ENCODE data around the gene ULK4.

The ULK4 gene

DNA sequence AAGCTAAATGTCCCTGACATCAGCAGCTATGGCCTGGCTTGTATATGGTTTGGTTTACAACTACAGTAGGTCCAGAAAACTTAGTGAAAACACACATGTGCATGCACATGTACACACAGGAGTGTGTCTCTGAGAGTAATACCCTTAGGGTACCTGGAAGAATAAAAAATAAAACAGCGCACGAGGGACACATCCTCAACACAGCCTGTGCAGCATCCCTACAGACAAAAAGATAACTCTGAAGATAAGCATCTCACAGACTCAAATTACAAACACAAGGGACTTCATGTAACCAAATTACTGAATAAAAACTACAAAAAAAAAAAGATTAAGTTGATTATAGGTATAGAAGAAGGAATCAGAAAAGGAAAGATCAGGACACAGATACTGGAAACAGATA is 653.8 kb downstream of the ULK4 start:
- H3K18ac ChIP-seq (ENCODE audit: low read length) = no peak overlapping the region

DNA sequence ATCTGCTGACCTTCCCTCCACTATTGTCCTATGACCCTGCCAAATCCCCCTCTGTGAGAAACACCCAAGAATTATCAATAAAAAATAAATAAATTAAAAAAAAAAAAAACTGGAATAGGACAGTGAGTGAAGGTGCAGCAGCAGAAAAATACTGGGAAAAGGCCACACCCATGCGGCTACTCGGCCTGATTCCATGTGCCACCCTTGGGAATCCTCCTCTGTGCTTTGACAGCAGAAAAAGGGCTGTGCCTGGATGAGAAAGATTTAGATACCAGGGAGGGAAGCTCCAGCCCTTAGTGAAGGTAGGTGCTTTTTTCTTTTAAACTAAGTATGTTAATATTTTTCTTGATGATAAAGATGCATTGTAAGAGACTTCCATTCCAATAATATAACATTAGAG is 654.8 kb downstream of the ULK4 start:
- Histone ChIP-seq H2BK5ac (ENCODE audit: low read length) (no peak overlapping the region), H3K9ac (ENCODE audit: low read length) (no peak overlapping the region), H3K27ac (ENCODE audit: low read depth, low read length) (no peak overlapping the region), H3K36me3 (ENCODE audit: control insufficient read depth, insufficient read depth, low read length) (no peaks in the 10 kb centered on the region), H2AK5ac (ENCODE audit: low read length) (no peak overlapping the region), H3K56ac (ENCODE audit: low read length) (no peak overlapping the region), H3K27me3 (ENCODE audit: insufficient read depth, low read length, poor library complexity) (no peaks in the 10 kb centered on the region), H3K4me2 (ENCODE audit: low read length) (no peak overlapping the region), H2BK15ac (replicated peaks; ENCODE audit: low read depth) (no peak overlapping the region), H3K79me1 (ENCODE audit: low read length) (no peaks in the 10 kb centered on the region), H3K18ac (ENCODE audit: low read length) (no peak overlapping the region), H3K79me2 (ENCODE audit: control insufficient read depth, insufficient read depth, low read length) (no peaks in the 10 kb centered on the region), H3K4me3 (ENCODE audit: low read length) (no peak overlapping the region), H3K23ac (ENCODE audit: low read length) (no peak overlapping the region), H4K5ac (ENCODE audit: low read length) (no peak overlapping the region), H4K8ac (ENCODE audit: low read depth, low read length) (no peak overlapping the region), H3K4ac (ENCODE audit: low read depth, low read length) (no peak overlapping the region), H3K4me1 (ENCODE audit: control insufficient read depth, low read depth, low read length) (no peaks in the 10 kb centered on the region), H2BK120ac (ENCODE audit: low read depth, low read length) (no peak overlapping the region)
- WGBS (ENCODE audit: extremely low coverage, insufficient coverage, low lambda C conversion rate) = no CpG with 5 or more reads among the region's 2 CpGs
- no peak for DNase-seq

More for the DNA sequence above, 653.8 kb downstream of the ULK4 start:
- no peak overlapping the region for H4K8ac ChIP-seq (ENCODE audit: low read depth, low read length)
- no peak overlapping the region for H2BK15ac ChIP-seq (replicated peaks; ENCODE audit: low read depth)
- H3K4me1 ChIP-seq (ENCODE audit: control insufficient read depth, low read depth, low read length) = no peaks in the 10 kb centered on the region
- H3K23ac ChIP-seq (ENCODE audit: low read length) = peak overlapping the region; percentile 50
- H3K27me3 ChIP-seq (ENCODE audit: insufficient read depth, low read length, poor library complexity) = no peaks in the 10 kb centered on the region
- H3K79me2 ChIP-seq (ENCODE audit: control insufficient read depth, insufficient read depth, low read length) = no peaks in the 10 kb centered on the region
- H3K36me3 ChIP-seq (ENCODE audit: control insufficient read depth, insufficient read depth, low read length) = no peaks in the 10 kb centered on the region
- no peak overlapping the region for H4K5ac ChIP-seq (ENCODE audit: low read length)
- no peak overlapping the region for H3K9ac ChIP-seq (ENCODE audit: low read length)
- H3K27ac ChIP-seq (ENCODE audit: low read depth, low read length) = no peak overlapping the region
- no peak for DNase-seq
- no CpG with 5 or more reads among the region's 2 CpGs for WGBS (ENCODE audit: extremely low coverage, insufficient coverage, low lambda C conversion rate)
- H3K56ac ChIP-seq (ENCODE audit: low read length) = no peak overlapping the region
- no peak overlapping the region for H2BK5ac ChIP-seq (ENCODE audit: low read length)
- H3K4me2 ChIP-seq (ENCODE audit: low read length) = no peak overlapping the region
- H2BK120ac ChIP-seq (ENCODE audit: low read depth, low read length) = no peak overlapping the region
- H3K4ac ChIP-seq (ENCODE audit: low read depth, low read length) = no peak overlapping the region
- H3K4me3 ChIP-seq (ENCODE audit: low read length) = no peak overlapping the region
- no peaks in the 10 kb centered on the region for H3K79me1 ChIP-seq (ENCODE audit: low read length)
- no peak overlapping the region for H2AK5ac ChIP-seq (ENCODE audit: low read length)

DNA sequence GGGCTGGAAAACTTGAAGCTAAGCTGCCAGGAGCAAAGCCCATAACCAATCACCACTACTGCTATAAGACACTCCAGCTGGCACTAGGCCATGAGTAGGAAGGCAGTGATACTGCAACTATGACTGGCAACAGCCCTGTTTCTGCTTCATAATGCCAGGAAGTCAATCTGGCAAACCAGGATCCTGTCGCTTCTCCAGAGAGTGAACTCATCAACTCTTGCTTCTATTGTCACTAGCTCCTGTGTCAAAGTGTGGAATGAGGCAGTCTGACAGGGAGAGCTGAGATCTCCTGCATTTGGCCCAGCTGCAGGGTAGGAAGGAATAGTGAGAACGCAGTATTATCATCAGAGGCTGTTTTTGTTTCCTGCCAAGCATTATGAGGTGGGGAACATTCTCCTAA is 657.3 kb downstream of the ULK4 start:
- no peak for DNase-seq
- no peak overlapping the region for H2BK120ac ChIP-seq (ENCODE audit: low read depth, low read length)
- H3K79me1 ChIP-seq (ENCODE audit: low read length) = no peaks in the 10 kb centered on the region
- no peak overlapping the region for H2AK5ac ChIP-seq (ENCODE audit: low read length)
- H3K4me2 ChIP-seq (ENCODE audit: low read length) = no peak overlapping the region
- H3K4me1 ChIP-seq (ENCODE audit: control insufficient read depth, low read depth, low read length) = no peaks in the 10 kb centered on the region
- no peak overlapping the region for H4K8ac ChIP-seq (ENCODE audit: low read depth, low read length)
- H3K79me2 ChIP-seq (ENCODE audit: control insufficient read depth, insufficient read depth, low read length) = no peaks in the 10 kb centered on the region
- H3K23ac ChIP-seq (ENCODE audit: low read length) = no peak overlapping the region
- H3K27me3 ChIP-seq (ENCODE audit: insufficient read depth, low read length, poor library complexity) = no peaks in the 10 kb centered on the region
- no peak overlapping the region for H3K9ac ChIP-seq (ENCODE audit: low read length)
- no peak overlapping the region for H2BK15ac ChIP-seq (replicated peaks; ENCODE audit: low read depth)
- H2BK5ac ChIP-seq (ENCODE audit: low read length) = no peak overlapping the region
- H3K4me3 ChIP-seq (ENCODE audit: low read length) = no peak overlapping the region
- H3K27ac ChIP-seq (ENCODE audit: low read depth, low read length) = no peak overlapping the region
- WGBS (ENCODE audit: extremely low coverage, insufficient coverage, low lambda C conversion rate) = no CpG with 5 or more reads among the region's 2 CpGs
- H3K18ac ChIP-seq (ENCODE audit: low read length) = no peak overlapping the region
- H3K56ac ChIP-seq (ENCODE audit: low read length) = no peak overlapping the region
- H4K5ac ChIP-seq (ENCODE audit: low read length) = no peak overlapping the region
- H3K36me3 ChIP-seq (ENCODE audit: control insufficient read depth, insufficient read depth, low read length) = no peaks in the 10 kb centered on the region
- no peak overlapping the region for H3K4ac ChIP-seq (ENCODE audit: low read depth, low read length)

DNA sequence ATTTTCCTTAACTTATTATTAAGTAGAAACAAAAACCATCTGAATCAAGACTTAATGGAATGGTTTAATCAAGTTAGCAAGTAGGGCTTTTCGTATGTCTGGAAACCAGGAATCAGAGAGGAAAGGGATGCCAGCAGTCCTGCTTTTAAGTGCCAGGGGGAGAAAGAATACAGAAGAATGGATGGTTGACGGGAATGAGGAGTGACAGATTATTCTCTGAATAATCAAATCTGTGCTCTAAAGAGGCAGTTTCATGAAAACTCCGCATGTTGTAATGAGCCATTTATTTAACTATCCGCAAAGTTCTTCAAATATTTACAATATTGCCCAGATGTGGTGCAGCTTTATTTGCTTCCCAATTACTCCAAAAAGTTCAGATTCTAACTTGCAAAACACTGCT is 659.6 kb downstream of the ULK4 start:
- no peak overlapping the region for H4K5ac ChIP-seq (ENCODE audit: low read length)
- no peak overlapping the region for H3K56ac ChIP-seq (ENCODE audit: low read length)
- H3K4me2 ChIP-seq (ENCODE audit: low read length) = no peak overlapping the region
- no peak overlapping the region for H3K27ac ChIP-seq (ENCODE audit: low read depth, low read length)
- no peak overlapping the region for H2BK15ac ChIP-seq (replicated peaks; ENCODE audit: low read depth)
- H3K9ac ChIP-seq (ENCODE audit: low read length) = no peak overlapping the region
- no peaks in the 10 kb centered on the region for H3K79me1 ChIP-seq (ENCODE audit: low read length)
- H3K4me1 ChIP-seq (ENCODE audit: control insufficient read depth, low read depth, low read length) = no peaks in the 10 kb centered on the region
- H3K18ac ChIP-seq (ENCODE audit: low read length) = no peak overlapping the region
- WGBS (ENCODE audit: extremely low coverage, insufficient coverage, low lambda C conversion rate) = no CpG with 5 or more reads among the region's 4 CpGs
- no peaks in the 10 kb centered on the region for H3K79me2 ChIP-seq (ENCODE audit: control insufficient read depth, insufficient read depth, low read length)
- no peaks in the 10 kb centered on the region for H3K36me3 ChIP-seq (ENCODE audit: control insufficient read depth, insufficient read depth, low read length)
- H3K27me3 ChIP-seq (ENCODE audit: insufficient read depth, low read length, poor library complexity) = no peaks in the 10 kb centered on the region
- no peak overlapping the region for H2BK5ac ChIP-seq (ENCODE audit: low read length)
- no peak overlapping the region for H2BK120ac ChIP-seq (ENCODE audit: low read depth, low read length)
- H3K4me3 ChIP-seq (ENCODE audit: low read length) = no peak overlapping the region
- no peak overlapping the region for H3K4ac ChIP-seq (ENCODE audit: low read depth, low read length)
- H2AK5ac ChIP-seq (ENCODE audit: low read length) = no peak overlapping the region
- no peak overlapping the region for H4K8ac ChIP-seq (ENCODE audit: low read depth, low read length)
- no peak overlapping the region for H3K23ac ChIP-seq (ENCODE audit: low read length)
- no peak for DNase-seq

DNA sequence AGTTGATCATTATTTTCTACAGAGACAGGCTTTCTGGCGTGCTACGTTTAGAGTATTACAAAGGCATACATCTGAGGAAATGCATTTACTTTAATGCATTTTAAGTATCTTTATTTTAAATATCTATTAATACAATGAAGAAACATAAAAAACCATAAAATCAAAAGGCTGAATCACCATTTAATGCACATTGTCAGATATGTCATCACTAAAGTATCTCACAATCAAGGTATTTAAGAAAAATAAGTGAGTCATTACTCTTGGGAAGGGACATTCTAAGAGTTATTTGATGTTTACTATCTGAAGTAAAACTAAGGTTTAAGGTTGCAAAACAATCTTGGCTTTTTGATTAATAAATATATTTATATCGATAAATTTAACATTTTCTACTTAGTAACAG is 660.4 kb downstream of the ULK4 start:
- no peak overlapping the region for H2BK15ac ChIP-seq (replicated peaks; ENCODE audit: low read depth)
- H3K4me3 ChIP-seq (ENCODE audit: low read length) = no peak overlapping the region
- no peak overlapping the region for H4K5ac ChIP-seq (ENCODE audit: low read length)
- H3K27me3 ChIP-seq (ENCODE audit: insufficient read depth, low read length, poor library complexity) = no peaks in the 10 kb centered on the region
- no peak overlapping the region for H3K4me2 ChIP-seq (ENCODE audit: low read length)
- H2BK5ac ChIP-seq (ENCODE audit: low read length) = no peak overlapping the region
- H2BK120ac ChIP-seq (ENCODE audit: low read depth, low read length) = no peak overlapping the region
- H3K56ac ChIP-seq (ENCODE audit: low read length) = no peak overlapping the region
- H4K8ac ChIP-seq (ENCODE audit: low read depth, low read length) = no peak overlapping the region
- H3K36me3 ChIP-seq (ENCODE audit: control insufficient read depth, insufficient read depth, low read length) = no peaks in the 10 kb centered on the region
- H3K18ac ChIP-seq (ENCODE audit: low read length) = no peak overlapping the region
- H3K4me1 ChIP-seq (ENCODE audit: control insufficient read depth, low read depth, low read length) = no peaks in the 10 kb centered on the region
- H3K23ac ChIP-seq (ENCODE audit: low read length) = no peak overlapping the region
- H2AK5ac ChIP-seq (ENCODE audit: low read length) = no peak overlapping the region
- H3K79me1 ChIP-seq (ENCODE audit: low read length) = no peaks in the 10 kb centered on the region
- no peak overlapping the region for H3K9ac ChIP-seq (ENCODE audit: low read length)
- H3K79me2 ChIP-seq (ENCODE audit: control insufficient read depth, insufficient read depth, low read length) = no peaks in the 10 kb centered on the region
- WGBS (ENCODE audit: extremely low coverage, insufficient coverage, low lambda C conversion rate) = no CpG with 5 or more reads among the region's 3 CpGs
- H3K27ac ChIP-seq (ENCODE audit: low read depth, low read length) = no peak overlapping the region
- H3K4ac ChIP-seq (ENCODE audit: low read depth, low read length) = no peak overlapping the region
- no peak for DNase-seq

DNA sequence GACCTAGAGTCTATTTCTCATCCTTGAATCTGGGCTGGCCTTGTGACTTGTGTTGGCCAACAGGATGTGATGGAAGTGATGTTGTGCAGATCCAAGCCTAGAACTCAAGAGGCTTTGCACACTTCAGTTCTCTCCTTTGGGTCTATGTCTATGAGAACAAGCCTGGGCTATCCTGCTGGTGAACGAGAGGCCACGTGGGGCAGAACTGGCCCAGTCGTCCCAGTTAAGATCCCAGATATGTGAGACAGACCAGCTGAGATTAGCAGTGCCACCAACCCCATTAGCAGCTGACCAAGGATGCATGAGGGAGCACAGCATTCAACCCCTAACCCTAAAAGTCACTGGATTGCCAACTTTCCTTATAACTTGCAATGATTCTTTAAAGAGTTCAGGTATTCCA is 662.9 kb downstream of the ULK4 start:
- Histone ChIP-seq H3K27me3 (ENCODE audit: insufficient read depth, low read length, poor library complexity) (no peaks in the 10 kb centered on the region), H3K18ac (ENCODE audit: low read length) (no peak overlapping the region), H2AK5ac (ENCODE audit: low read length) (no peak overlapping the region), H2BK15ac (replicated peaks; ENCODE audit: low read depth) (no peak overlapping the region), H3K23ac (ENCODE audit: low read length) (no peak overlapping the region), H3K4me1 (ENCODE audit: control insufficient read depth, low read depth, low read length) (no peaks in the 10 kb centered on the region), H2BK120ac (ENCODE audit: low read depth, low read length) (no peak overlapping the region), H3K36me3 (ENCODE audit: control insufficient read depth, insufficient read depth, low read length) (no peaks in the 10 kb centered on the region), H3K79me1 (ENCODE audit: low read length) (no peaks in the 10 kb centered on the region), H3K27ac (ENCODE audit: low read depth, low read length) (no peak overlapping the region), H3K79me2 (ENCODE audit: control insufficient read depth, insufficient read depth, low read length) (no peaks in the 10 kb centered on the region), H4K5ac (ENCODE audit: low read length) (no peak overlapping the region), H3K9ac (ENCODE audit: low read length) (no peak overlapping the region), H3K4me2 (ENCODE audit: low read length) (no peak overlapping the region), H2BK5ac (ENCODE audit: low read length) (no peak overlapping the region), H4K8ac (ENCODE audit: low read depth, low read length) (no peak overlapping the region), H3K4me3 (ENCODE audit: low read length) (no peak overlapping the region), H3K4ac (ENCODE audit: low read depth, low read length) (no peak overlapping the region), H3K56ac (ENCODE audit: low read length) (no peak overlapping the region)
- WGBS (ENCODE audit: extremely low coverage, insufficient coverage, low lambda C conversion rate) = no CpG with 5 or more reads among the region's 3 CpGs
- DNase-seq = no peak

Measured in mesendoderm (in vitro differentiated cells).